BJ (cell line): ENCODE measurements around the gene TBC1D1. TPM values are rescaled to one million over a fixed set of nuclear protein-coding genes. Genes with fewer than 3 reads are reported as not detected.

ENCODE experiments used
- CTCF ChIA-PET: fragments of 350-600 bp; formaldehyde crosslinking; extraction: SDS; loops from one replicate; lab custom pipeline; 2021; ENCODE audit warnings: antibody characterized with exemption, inconsistent platforms; lab: Yijun Ruan, JAX
- POLR2A ChIA-PET: fragments of 300-600 bp; sonication (Branson Sonifier 250); formaldehyde crosslinking; extraction: SDS; loops from one replicate; lab custom pipeline; 2021; ENCODE audit warnings: antibody characterized with exemption; lab: Charles Lee
- DNase-seq: peaks from one replicate; pipeline ENCODE4 v3.0.0-alpha.2; 2011; ENCODE audit warnings: low read depth
- H3K27me3 ChIP-seq: 2 replicates; pipeline ENCODE4 v1.6.0; 2011; ENCODE audit warnings: low read length; ENCODE audit not compliant: control insufficient read depth, insufficient read depth
- H3K36me3 ChIP-seq: 2 replicates; pipeline ENCODE4 v1.5.1; 2011; ENCODE audit warnings: low read length; ENCODE audit not compliant: control insufficient read depth, insufficient read depth
- H3K4me3 ChIP-seq: 2 replicates; pipeline ENCODE4 v1.5.1; 2011; ENCODE audit warnings: low read depth, mild to moderate bottlenecking, control low read depth, low read length
- CTCF ChIP-seq: IDR thresholded peaks from 2 replicates; pipeline ENCODE4 v1.5.1; 2011; ENCODE audit warnings: low read depth, mild to moderate bottlenecking, control low read depth, inconsistent platforms, low read length, moderate library complexity; ENCODE audit not compliant: insufficient read depth
- polyA plus RNA-seq: library from polyadenylated mRNA; depleted of rRNA; stranded (reverse); fragments of >200 nt; gene quantifications from 2 replicates; pipeline ENCODE4 v1.2.3, GENCODE V29; 2011

The TBC1D1 gene
- polyA plus RNA-seq, 1 experiment: 46.1 TPM

GRCh38 chr4:37876156-37876555 lies 14.7 kb upstream of the TBC1D1 start:
- ChIA-PET POLR2A (no interaction called here), CTCF (interaction anchor here (1.8 kb wide), 1 partner anchor 159 kb away, joined by 7 read pairs; no protein-coding TSS in a partner anchor)
- DNase-seq: peak; percentile 5
- no peaks in the 10 kb centered on the region for H3K27me3 ChIP-seq
- H3K36me3 ChIP-seq: no peaks in the 10 kb centered on the region
- no peak for TF ChIP-seq CTCF
- H3K4me3 ChIP-seq: no peak overlapping the region

- H3K36me3 ChIP-seq: no peaks in the 10 kb centered on the region
- POLR2A ChIA-PET: no interaction called here
- CTCF ChIA-PET: no interaction called here
- TF ChIP-seq CTCF: no peak
- H3K27me3 ChIP-seq: no peaks in the 10 kb centered on the region; the same call in 1 of the 2 replicates
- no peak overlapping the region for H3K4me3 ChIP-seq
- no peak for DNase-seq
Measured at GRCh38 chr4:37879365-37879764, 11.5 kb upstream of the TBC1D1 start.

GRCh38 chr4:37881811-37882210 lies 9.1 kb upstream of the TBC1D1 start:
- POLR2A ChIA-PET: no interaction called here
- TF ChIP-seq CTCF: no peak
- CTCF ChIA-PET: no interaction called here

GRCh38 chr4:37882665-37883296 lies 8.1 kb upstream of the TBC1D1 start:
- POLR2A ChIA-PET: no interaction called here
- Histone ChIP-seq H3K27me3 (peaks cover 10% of the 10 kb centered on the region), H3K36me3 (no peaks in the 10 kb centered on the region), H3K4me3 (no peak overlapping the region)
- DNase-seq: no peak
- no peak for TF ChIP-seq CTCF
- CTCF ChIA-PET: no interaction called here

More at GRCh38 chr4:37881811-37882210, 9.1 kb upstream of the TBC1D1 start:
- H3K36me3 ChIP-seq: no peaks in the 10 kb centered on the region
- no peak overlapping the region for H3K4me3 ChIP-seq
- no peak for DNase-seq
- peaks cover 4% of the 10 kb centered on the region for H3K27me3 ChIP-seq

- CTCF ChIA-PET: interaction anchor here (0.7 kb wide), 1 partner anchor 25 kb away, joined by 3 read pairs; no protein-coding TSS in a partner anchor
Measured at GRCh38 chr4:37884855-37885487, 5.9 kb upstream of the TBC1D1 start.

More at GRCh38 chr4:37884855-37885487, 5.9 kb upstream of the TBC1D1 start:
- no peak for TF ChIP-seq CTCF
- no peaks in the 10 kb centered on the region for H3K36me3 ChIP-seq
- no peak overlapping the region for H3K4me3 ChIP-seq
- no peak for DNase-seq
- POLR2A ChIA-PET: interaction anchor here (0.6 kb wide), 1 partner anchor 9 kb away, joined by 5 read pairs; no protein-coding TSS in a partner anchor
- peaks cover 20% of the 10 kb centered on the region for H3K27me3 ChIP-seq
